ENCODE measurements around the gene EEF2K. TPM values are rescaled to one million over a fixed set of nuclear protein-coding genes. Genes with fewer than 3 reads are reported as not detected.

Gene EEF2K
- total RNA-seq, 1 experiment from 2014 or later: 31.0 TPM

DNA sequence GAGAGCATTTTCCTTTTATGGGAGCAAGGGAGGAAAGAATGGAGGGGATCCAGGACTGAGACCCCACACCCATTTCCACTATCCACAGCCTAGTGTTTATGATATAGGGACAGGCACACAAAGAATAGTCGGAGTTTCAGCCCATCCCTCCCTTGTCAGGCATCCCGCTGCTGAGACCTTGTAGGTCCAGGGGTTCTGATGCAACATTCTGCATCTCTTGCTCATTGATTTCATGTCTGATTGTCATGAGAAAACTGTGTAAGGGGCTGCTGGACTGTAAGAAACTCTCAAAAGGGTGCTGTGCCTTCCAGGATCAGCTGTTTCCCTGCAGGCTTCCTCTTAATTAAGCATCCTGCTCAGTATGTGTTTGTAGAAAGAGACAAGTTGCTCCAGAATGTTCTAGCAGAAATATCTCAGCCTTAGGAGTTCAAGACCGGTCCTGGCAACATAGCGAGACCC, 85.8 kb downstream of the EEF2K start:
- Histone ChIP-seq H3K4me3 (replicated peaks in 1 of 2; ENCODE audit: low read depth in 1 of 2, low read length in 2 of 2) (no peak overlapping the region), H2AFZ (ENCODE audit: low read depth, low read length, poor library complexity, severe bottlenecking) (no peak overlapping the region), H3K4me2 (ENCODE audit: low read length) (no peak overlapping the region), H3K27me3 (ENCODE audit: insufficient read depth, low read length) (no peaks in the 10 kb centered on the region), H3K36me3 (ENCODE audit: control insufficient read depth in 1 of 2, insufficient read depth in 2 of 2, low read length in 2 of 2) (no peaks in the 10 kb centered on the region), H3K4me1 (ENCODE audit: control insufficient read depth in 1 of 2, insufficient read depth in 2 of 2, low read length in 2 of 2) (peaks cover 6 to 11% of the 10 kb centered on the region in 2 experiments; a peak in 3 of 4 replicates), H3K79me2 (ENCODE audit: insufficient read depth, low read length) (no peaks in the 10 kb centered on the region), H4K20me1 (ENCODE audit: insufficient read depth) (no peaks in the 10 kb centered on the region), H3K27ac (ENCODE audit: low read depth, low read length) (no peak overlapping the region), H3K9ac (ENCODE audit: low read length) (no peak overlapping the region), H3K9me3 (ENCODE audit: control insufficient read depth in 1 of 2, insufficient read depth in 1 of 2, low read depth in 1 of 2, low read length in 2 of 2) (no peaks in the 10 kb centered on the region), H3K9me2 (ENCODE audit: insufficient read depth) (no peaks in the 10 kb centered on the region)
- ChIA-PET CTCF (no interaction called here), POLR2A (no interaction called here), RAD21 (ENCODE audit: low non-redundant PET in 1 of 2, low total read pairs in 2 of 2, uncharacterized antibody in 2 of 2, unreplicated experiment in 2 of 2) (no interaction called here)
- no TSS peak for BruUV-seq (replicated peaks)
- TF ChIP-seq CBX3 (IDR thresholded peaks at IDR 0.05; ENCODE audit: low read depth) (no peak), CEBPB (IDR thresholded peaks at IDR 0.05; ENCODE audit: low read depth) (0 out of 2 replicates have a peak, but pooled peaks have one; percentile 26), ZFX (IDR thresholded peaks at IDR 0.05) (no peak)
- no peak for DNase-seq (ENCODE audit: low read depth, low spot score)
- intact Hi-C loops (cut with micrococcal nuclease): loop anchor here (2.0 to 10.0 kb wide), 2 partner anchors 21 to 287 kb away; partner anchors contain the start of genes MOSMO and PDZD9
- no peak for ATAC-seq

DNA sequence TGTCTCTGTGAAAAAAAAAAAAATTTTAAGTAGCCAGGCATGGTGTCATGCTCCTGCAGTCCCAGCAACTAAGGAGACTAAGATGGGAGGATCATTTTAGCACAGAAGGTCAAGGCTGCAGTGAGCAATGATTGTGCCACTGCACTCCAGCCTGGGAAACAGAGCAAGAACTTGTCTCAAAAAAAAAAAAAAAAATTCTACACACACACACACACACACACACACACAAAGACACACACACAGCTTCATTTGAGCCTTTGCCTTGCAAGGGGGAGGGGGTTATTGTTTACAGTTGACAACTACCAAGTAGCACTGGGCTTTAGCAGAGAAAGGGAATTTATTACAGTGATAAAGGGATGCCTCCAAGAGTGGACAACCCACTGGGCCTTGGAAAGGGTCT, 86.2 kb downstream of the EEF2K start:
- BruUV-seq (replicated peaks): no TSS peak
- Histone ChIP-seq H4K20me1 (ENCODE audit: insufficient read depth) (no peaks in the 10 kb centered on the region), H3K9me3 (ENCODE audit: control insufficient read depth in 1 of 2, insufficient read depth in 1 of 2, low read depth in 1 of 2, low read length in 2 of 2) (no peaks in the 10 kb centered on the region), H2AFZ (ENCODE audit: low read depth, low read length, poor library complexity, severe bottlenecking) (no peak overlapping the region), H3K36me3 (ENCODE audit: control insufficient read depth in 1 of 2, insufficient read depth in 2 of 2, low read length in 2 of 2) (no peaks in the 10 kb centered on the region), H3K9me2 (ENCODE audit: insufficient read depth) (no peaks in the 10 kb centered on the region), H3K27me3 (ENCODE audit: insufficient read depth, low read length) (no peaks in the 10 kb centered on the region), H3K9ac (ENCODE audit: low read length) (no peak overlapping the region), H3K4me1 (ENCODE audit: control insufficient read depth in 1 of 2, insufficient read depth in 2 of 2, low read length in 2 of 2) (peaks cover 6 to 11% of the 10 kb centered on the region in 2 experiments; a peak in 3 of 4 replicates), H3K27ac (ENCODE audit: low read depth, low read length) (no peak overlapping the region), H3K79me2 (ENCODE audit: insufficient read depth, low read length) (peaks cover under 1% of the 10 kb centered on the region; the same call in 1 of the 2 replicates), H3K4me2 (ENCODE audit: low read length) (no peak overlapping the region), H3K4me3 (replicated peaks in 1 of 2; ENCODE audit: low read depth in 1 of 2, low read length in 2 of 2) (no peak overlapping the region)
- TF ChIP-seq EZH2phosphoT487 (IDR thresholded peaks at IDR 0.05; ENCODE audit: borderline replicate concordance): no peak
- TF ChIP-seq, protein P1, sequence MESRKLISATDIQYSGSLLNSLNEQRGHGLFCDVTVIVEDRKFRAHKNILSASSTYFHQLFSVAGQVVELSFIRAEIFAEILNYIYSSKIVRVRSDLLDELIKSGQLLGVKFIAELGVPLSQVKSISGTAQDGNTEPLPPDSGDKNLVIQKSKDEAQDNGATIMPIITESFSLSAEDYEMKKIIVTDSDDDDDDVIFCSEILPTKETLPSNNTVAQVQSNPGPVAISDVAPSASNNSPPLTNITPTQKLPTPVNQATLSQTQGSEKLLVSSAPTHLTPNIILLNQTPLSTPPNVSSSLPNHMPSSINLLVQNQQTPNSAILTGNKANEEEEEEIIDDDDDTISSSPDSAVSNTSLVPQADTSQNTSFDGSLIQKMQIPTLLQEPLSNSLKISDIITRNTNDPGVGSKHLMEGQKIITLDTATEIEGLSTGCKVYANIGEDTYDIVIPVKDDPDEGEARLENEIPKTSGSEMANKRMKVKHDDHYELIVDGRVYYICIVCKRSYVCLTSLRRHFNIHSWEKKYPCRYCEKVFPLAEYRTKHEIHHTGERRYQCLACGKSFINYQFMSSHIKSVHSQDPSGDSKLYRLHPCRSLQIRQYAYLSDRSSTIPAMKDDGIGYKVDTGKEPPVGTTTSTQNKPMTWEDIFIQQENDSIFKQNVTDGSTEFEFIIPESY (IDR thresholded peaks at IDR 0.05; ENCODE audit: extremely low read depth, insufficient replicate concordance, low read length): no peak
- no peak for TF ChIP-seq POLR2AphosphoS5 (IDR thresholded peaks at IDR 0.05; ENCODE audit: low read depth, low read length)
- no peak for TF ChIP-seq RAD21 (IDR thresholded peaks at IDR 0.05; ENCODE audit: low read depth)
- no peak for TF ChIP-seq CBX3 (IDR thresholded peaks at IDR 0.05; ENCODE audit: low read depth)
- no peak for TF ChIP-seq CEBPB (IDR thresholded peaks at IDR 0.05; ENCODE audit: low read depth)
- TF ChIP-seq, protein P2, sequence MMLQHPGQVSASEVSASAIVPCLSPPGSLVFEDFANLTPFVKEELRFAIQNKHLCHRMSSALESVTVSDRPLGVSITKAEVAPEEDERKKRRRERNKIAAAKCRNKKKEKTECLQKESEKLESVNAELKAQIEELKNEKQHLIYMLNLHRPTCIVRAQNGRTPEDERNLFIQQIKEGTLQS (IDR thresholded peaks at IDR 0.05): no peak
- RAD21 ChIA-PET (ENCODE audit: low non-redundant PET in 1 of 2, low total read pairs in 2 of 2, uncharacterized antibody in 2 of 2, unreplicated experiment in 2 of 2): no interaction called here
- DNase-seq (ENCODE audit: low read depth, low spot score) (no peak), ATAC-seq (no peak)
- POLR2A ChIA-PET: no interaction called here
- CTCF ChIA-PET: no interaction called here
- intact Hi-C loops (cut with micrococcal nuclease): loop anchor here (10.0 kb wide), 1 partner anchor 288 kb away; the partner anchor contains the start of genes MOSMO and PDZD9
